Breast epithelium (tissue), 4 donors: ENCODE data around the gene SMIM24. TPM values are rescaled to one million over a fixed set of nuclear protein-coding genes. Genes with fewer than 3 reads are reported as not detected.
A peak's percentile ranks its signal among the peaks of the same experiment; 100 is the strongest.

Experiments used
- DNase-seq, 2 donors: peaks; one replicate each; pipeline ENCODE4 v3.0.0-alpha.2; 2019; ENCODE audit warnings: low spot score in 2 of 2
- H3K27ac ChIP-seq, 2 donors: fragments of 200-600 bp; sonication (generic) in 1 of 2; one replicate each; pipeline ENCODE4 v1.5.1; 2016 to 2019; ENCODE audit warnings: mild to moderate bottlenecking in 1 of 2
- H3K27me3 ChIP-seq, 2 donors: fragments of 200-600 bp; sonication (generic) in 1 of 2; one replicate each; pipeline versions ENCODE4 v1.5.1 to v1.6.0; 2017 to 2019; ENCODE audit warnings: control low read depth in 1 of 2, mild to moderate bottlenecking in 1 of 2
- H3K36me3 ChIP-seq: fragments of 200-600 bp; one replicate; pipeline ENCODE4 v1.5.1; 2019
- H3K4me1 ChIP-seq, 2 donors: fragments of 200-600 bp; sonication (generic); one replicate each; pipeline ENCODE4 v1.5.1; 2016 to 2019; ENCODE audit warnings: control low read depth in 1 of 2
- H3K4me3 ChIP-seq, 3 donors: fragments of 200-600 bp; sonication (generic); 1 replicate in 2 of 3; 2 replicates in 1 of 3; pipeline ENCODE4 v1.5.1; 2016 to 2019; ENCODE audit warnings: mild to moderate bottlenecking in 3 of 3, moderate library complexity in 2 of 3
- H3K9me3 ChIP-seq, 2 donors: fragments of 200-600 bp; sonication (generic) in 1 of 2; one replicate each; pipeline ENCODE4 v1.5.1; 2016 to 2019; ENCODE audit warnings: control low read depth in 1 of 2
- POLR2A ChIP-seq: fragments of 450-650 bp; IDR thresholded peaks from one replicate; pipeline ENCODE4 v1.6.1; 2016; ENCODE audit warnings: antibody characterized with exemption, mild to moderate bottlenecking, moderate library complexity
- POLR2AphosphoS5 ChIP-seq, 3 donors: sonication (generic); formaldehyde crosslinking; IDR thresholded peaks; one replicate each; pipeline ENCODE4 v1.6.1; 2017; ENCODE audit warnings: antibody characterized with exemption in 3 of 3
- intact Hi-C: fragments of 100-400 bp; cut with DNase I; formaldehyde crosslinking; loops from one replicate; pipeline ENCODE4 v1.15.1; 2023; ENCODE audit warnings: low total_unique reads
- total RNA-seq, 3 donors: library from RNA; depleted of rRNA; stranded (reverse); fragments of >200 nt; gene quantifications; one replicate each; pipeline ENCODE4 v1.1.0, GENCODE V29; 2016
- TF ChIP-seq, protein P1 (sequence below), 3 donors: fragments of 450-650 bp; IDR thresholded peaks; one replicate each; pipeline ENCODE4 v1.5.1; 2016 to 2017; ENCODE audit warnings: antibody characterized with exemption in 3 of 3, mild to moderate bottlenecking in 3 of 3, moderate library complexity in 3 of 3

The SMIM24 gene
- total RNA-seq, 3 donors from 2014 or later: 2.0 to 6.7 TPM; not detected in 1

DNA sequence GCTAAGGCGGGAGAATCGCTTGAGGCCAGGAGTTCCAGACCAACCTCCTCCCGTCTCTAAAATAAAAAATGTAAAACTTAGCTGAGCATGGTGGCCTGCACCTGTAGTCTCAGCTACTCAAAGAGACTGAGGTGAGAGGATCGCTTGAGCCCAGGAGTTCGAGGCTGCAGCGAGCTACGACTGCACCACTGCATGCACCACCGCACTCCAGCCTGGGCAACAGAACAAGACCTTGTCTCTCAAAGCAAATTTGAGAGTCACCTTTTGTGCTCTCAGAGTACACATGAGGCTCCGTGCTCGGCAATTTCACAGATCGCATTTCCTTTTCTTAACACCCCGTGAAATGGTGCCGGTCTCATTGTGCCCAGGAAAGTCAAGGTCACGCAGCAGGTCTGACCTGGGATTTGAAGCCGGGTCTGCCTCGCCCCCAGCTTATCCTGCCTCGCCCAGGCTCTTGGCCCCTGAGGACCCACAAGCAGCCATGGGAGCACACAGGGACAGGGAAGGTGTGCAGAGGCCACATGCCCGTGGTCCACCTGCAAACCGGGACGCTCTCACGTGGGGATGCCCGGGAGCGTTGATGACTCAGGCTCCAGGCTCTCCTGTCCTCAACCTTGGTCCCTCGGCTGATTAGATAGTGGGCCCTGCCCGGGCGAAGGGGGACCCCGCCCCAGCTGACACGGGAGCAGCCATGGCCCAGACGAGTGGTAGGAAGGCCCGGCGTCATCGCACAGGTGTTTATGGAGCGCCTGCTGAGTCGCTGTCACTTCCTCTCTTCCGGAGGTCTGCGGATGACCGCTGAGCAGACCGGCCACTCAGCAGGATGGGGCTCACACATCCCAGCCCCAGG, 1.1 kb upstream of the SMIM24 start:
- H3K9me3 ChIP-seq: no peaks in the 10 kb centered on the region
- peaks cover 8 to 37% of the 10 kb centered on the region in 2 donors for H3K27me3 ChIP-seq
- no peak overlapping the region for H3K27ac ChIP-seq
- no peaks in the 10 kb centered on the region for H3K4me1 ChIP-seq
- TF ChIP-seq, protein P1, sequence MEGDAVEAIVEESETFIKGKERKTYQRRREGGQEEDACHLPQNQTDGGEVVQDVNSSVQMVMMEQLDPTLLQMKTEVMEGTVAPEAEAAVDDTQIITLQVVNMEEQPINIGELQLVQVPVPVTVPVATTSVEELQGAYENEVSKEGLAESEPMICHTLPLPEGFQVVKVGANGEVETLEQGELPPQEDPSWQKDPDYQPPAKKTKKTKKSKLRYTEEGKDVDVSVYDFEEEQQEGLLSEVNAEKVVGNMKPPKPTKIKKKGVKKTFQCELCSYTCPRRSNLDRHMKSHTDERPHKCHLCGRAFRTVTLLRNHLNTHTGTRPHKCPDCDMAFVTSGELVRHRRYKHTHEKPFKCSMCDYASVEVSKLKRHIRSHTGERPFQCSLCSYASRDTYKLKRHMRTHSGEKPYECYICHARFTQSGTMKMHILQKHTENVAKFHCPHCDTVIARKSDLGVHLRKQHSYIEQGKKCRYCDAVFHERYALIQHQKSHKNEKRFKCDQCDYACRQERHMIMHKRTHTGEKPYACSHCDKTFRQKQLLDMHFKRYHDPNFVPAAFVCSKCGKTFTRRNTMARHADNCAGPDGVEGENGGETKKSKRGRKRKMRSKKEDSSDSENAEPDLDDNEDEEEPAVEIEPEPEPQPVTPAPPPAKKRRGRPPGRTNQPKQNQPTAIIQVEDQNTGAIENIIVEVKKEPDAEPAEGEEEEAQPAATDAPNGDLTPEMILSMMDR (IDR thresholded peaks at IDR 0.05): no peak
- no peak for TF ChIP-seq POLR2A
- intact Hi-C loops: loop anchor here (2.0 kb wide), 1 partner anchor 71 kb away; no protein-coding TSS in a partner anchor
- H3K4me3 ChIP-seq: no peak overlapping the region
- no peak for DNase-seq
- H3K36me3 ChIP-seq: no peaks in the 10 kb centered on the region

DNA sequence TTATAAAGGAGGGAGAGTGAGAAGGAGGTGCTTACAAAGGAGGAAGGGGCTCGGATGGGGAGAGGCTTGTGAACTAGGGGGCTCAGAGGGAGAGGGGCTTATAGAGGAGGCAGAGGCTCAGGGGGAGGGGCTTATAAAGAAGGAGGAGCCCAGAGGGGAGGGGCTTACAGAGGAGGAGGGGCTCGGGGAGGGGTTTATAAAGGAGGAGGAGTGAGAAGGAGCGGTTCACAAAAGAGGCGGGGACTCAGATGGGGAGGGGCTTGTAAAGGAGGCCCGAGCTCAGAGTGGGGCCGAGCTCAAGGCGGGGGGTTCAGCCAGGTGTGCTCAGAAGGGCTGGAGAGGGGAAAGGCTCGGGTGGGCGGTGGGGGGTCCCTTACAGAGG, 500 bp downstream of the SMIM24 start:
- H3K4me1 ChIP-seq: no peaks in the 10 kb centered on the region

DNA sequence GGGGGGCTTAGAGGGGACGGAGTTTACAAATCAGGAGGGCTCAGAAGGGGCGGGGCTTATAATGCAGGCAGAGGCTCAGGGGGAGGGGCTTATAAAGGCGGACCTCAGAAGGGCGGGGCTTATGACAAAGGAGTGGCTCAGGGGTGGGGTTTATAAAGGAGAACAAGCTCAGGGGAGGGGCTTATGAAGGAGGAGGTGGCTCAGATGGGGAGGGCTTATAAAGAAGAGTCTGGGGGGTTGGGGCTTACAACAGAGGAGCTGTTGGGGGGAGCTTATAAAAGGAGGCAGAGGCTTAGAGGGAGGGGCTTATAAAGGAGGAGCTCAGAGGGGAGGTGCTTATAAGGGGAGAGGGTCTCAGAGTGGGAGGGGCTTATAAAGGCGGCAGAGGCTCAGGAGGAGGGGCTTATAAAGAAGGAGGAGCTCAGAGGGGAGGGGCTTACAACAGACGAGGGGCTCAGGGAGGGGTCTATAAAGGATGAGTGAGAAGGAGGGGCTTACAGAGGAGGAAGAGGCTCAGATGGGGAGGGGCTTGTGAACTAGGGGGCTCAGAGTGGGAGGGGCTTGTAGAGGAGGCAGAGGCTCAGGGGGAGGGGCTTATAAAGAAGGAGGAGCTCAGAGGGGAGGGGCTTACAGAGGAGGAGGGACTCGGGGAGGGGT, 1.0 kb downstream of the SMIM24 start:
- no peak overlapping the region for H3K4me3 ChIP-seq
- no peaks in the 10 kb centered on the region for H3K36me3 ChIP-seq
- no peak for DNase-seq
- H3K27ac ChIP-seq: no peak overlapping the region
- no peaks in the 10 kb centered on the region for H3K4me1 ChIP-seq
- TF ChIP-seq POLR2AphosphoS5 (IDR thresholded peaks at IDR 0.05) (no peak), POLR2A (no peak)
- TF ChIP-seq, protein P1 (IDR thresholded peaks at IDR 0.05): no peak
- intact Hi-C loops: no loop called here
- peaks cover 8 to 37% of the 10 kb centered on the region in 2 donors for H3K27me3 ChIP-seq
- no peaks in the 10 kb centered on the region for H3K9me3 ChIP-seq

More for the DNA sequence above, 500 bp downstream of the SMIM24 start:
- H3K36me3 ChIP-seq: no peaks in the 10 kb centered on the region
- H3K27ac ChIP-seq: no peak overlapping the region
- peaks cover 8 to 37% of the 10 kb centered on the region in 2 donors for H3K27me3 ChIP-seq
- H3K9me3 ChIP-seq: no peaks in the 10 kb centered on the region
- H3K4me3 ChIP-seq: peak overlapping the region in 2 of 3 donors; percentile 19 to 34
- intact Hi-C loops: loop anchor here (2.0 kb wide), 1 partner anchor 73 kb away; no protein-coding TSS in a partner anchor
- TF ChIP-seq, protein P1 (IDR thresholded peaks at IDR 0.05): no peak
- TF ChIP-seq POLR2A (no peak), POLR2AphosphoS5 (IDR thresholded peaks at IDR 0.05) (no peak)
- DNase-seq: no peak

DNA sequence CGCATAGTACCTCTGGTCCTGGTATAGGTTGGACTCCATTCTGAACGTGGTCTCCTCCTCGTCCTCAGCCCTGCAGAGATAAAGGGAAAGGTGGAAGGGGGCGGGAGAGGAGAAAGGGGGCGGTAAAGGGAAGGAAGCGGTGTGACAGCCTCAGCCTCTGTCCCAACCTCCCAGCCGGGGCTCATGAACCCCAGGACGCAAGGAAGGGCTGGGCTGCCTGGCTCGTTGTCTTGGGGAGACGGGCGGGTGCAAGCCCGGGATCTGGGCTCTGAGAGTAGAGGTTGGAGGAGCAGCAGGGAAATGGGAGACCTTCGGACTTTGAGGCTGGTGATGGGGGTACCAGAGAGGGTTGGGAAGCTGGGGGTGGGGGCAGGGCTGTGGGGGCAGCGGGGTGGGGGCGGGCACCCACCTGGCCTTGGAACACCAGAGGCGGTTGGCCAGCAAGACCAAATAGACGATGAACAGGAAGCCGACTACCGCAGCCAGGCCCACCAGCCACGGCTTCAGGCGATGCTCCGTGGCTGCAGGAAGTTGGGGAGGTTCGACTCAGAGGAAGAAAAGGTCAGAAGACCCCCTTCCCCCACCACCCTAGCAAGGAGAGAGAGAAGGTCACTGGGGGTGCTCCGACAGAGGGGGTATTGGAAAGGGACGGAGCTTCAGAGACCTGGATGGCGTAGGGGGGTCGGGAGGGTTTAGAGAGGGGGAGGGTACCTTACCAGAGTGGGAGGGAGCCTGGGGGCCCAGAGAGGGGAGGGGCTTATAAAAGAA, 1.7 kb downstream of the SMIM24 start:
- Histone ChIP-seq H3K4me1 (no peaks in the 10 kb centered on the region), H3K27ac (no peak overlapping the region), H3K36me3 (no peaks in the 10 kb centered on the region), H3K9me3 (no peaks in the 10 kb centered on the region), H3K4me3 (no peak overlapping the region), H3K27me3 (peaks cover 8 to 34% of the 10 kb centered on the region in 2 donors)
- TF ChIP-seq, protein P1 (IDR thresholded peaks at IDR 0.05): no peak
- TF ChIP-seq POLR2AphosphoS5 (IDR thresholded peaks at IDR 0.05) (no peak), POLR2A (no peak)
- intact Hi-C loops: no loop called here
- no peak for DNase-seq
